CD4-positive, alpha-beta T cell (primary cell): ENCODE measurements around the gene SORT1. TPM values are rescaled to one million over a fixed set of nuclear protein-coding genes. Genes with fewer than 3 reads are reported as not detected.

Experiments used
- ATAC-seq: fragments of 200-7000 bp; cut with Tn5 transposase; one replicate; pipeline ENCODE4 v1.10.0; 2022; ENCODE audit warnings: mild to moderate bottlenecking; ENCODE audit not compliant: poor library complexity
- CTCF ChIA-PET: fragments of 350-600 bp; sonication (Branson Sonifier 250); formaldehyde crosslinking; loops from one replicate; lab custom pipeline; 2021; ENCODE audit warnings: antibody characterized with exemption, inconsistent platforms; lab: Charles Lee
- POLR2A ChIA-PET: fragments of 350-600 bp; sonication (Branson Sonifier 250); formaldehyde crosslinking; loops from one replicate; lab custom pipeline; 2021; ENCODE audit warnings: antibody characterized with exemption, inconsistent platforms; lab: Charles Lee
- DNase-seq, 14 experiments: peaks; one replicate each; pipeline ENCODE4 v3.0.0-alpha.2; 2013 to 2020; ENCODE audit warnings: mixed read lengths in 2 of 14
- H3K27ac ChIP-seq, 2 donors: one replicate each; pipeline versions ENCODE4 v1.5.1 to v1.7.0; 2013; ENCODE audit warnings: low read length in 2 of 2, low read depth in 1 of 2, mild to moderate bottlenecking in 1 of 2
- H3K27me3 ChIP-seq, 2 experiments: 1 replicate in 1 of 2; 2 replicates in 1 of 2; pipeline versions ENCODE4 v1.6.1 to v1.7.0; 2013; ENCODE audit warnings: low read length in 2 of 2, control low read depth in 1 of 2, mild to moderate bottlenecking in 1 of 2, moderate library complexity in 1 of 2; ENCODE audit not compliant: insufficient read depth in 2 of 2, control insufficient read depth in 1 of 2
- H3K36me3 ChIP-seq: one replicate; pipeline ENCODE4 v1.6.1; 2013; ENCODE audit warnings: low read length, control low read depth; ENCODE audit not compliant: insufficient read depth
- H3K4me1 ChIP-seq: one replicate; pipeline ENCODE4 v1.6.1; 2013; ENCODE audit warnings: low read length, control low read depth; ENCODE audit not compliant: insufficient read depth
- H3K4me3 ChIP-seq: one replicate; pipeline ENCODE4 v1.5.1; 2013; ENCODE audit warnings: mild to moderate bottlenecking, low read length, moderate library complexity
- H3K9me3 ChIP-seq, 2 experiments: 1 replicate in 1 of 2; 2 replicates in 1 of 2; pipeline versions ENCODE4 v1.6.1 to v1.7.0; 2013; ENCODE audit warnings: low read length in 2 of 2, mild to moderate bottlenecking in 2 of 2, control low read depth in 1 of 2, moderate library complexity in 1 of 2; ENCODE audit not compliant: control insufficient read depth in 1 of 2, insufficient read depth in 1 of 2
- H3K27ac Mint-ChIP-seq: one replicate; pipeline ENCODE4 v1.8.0; 2020; ENCODE audit warnings: mixed read lengths
- H3K27me3 Mint-ChIP-seq: one replicate; pipeline ENCODE4 v1.8.0; 2021; ENCODE audit warnings: mixed read lengths
- H3K36me3 Mint-ChIP-seq: one replicate; pipeline ENCODE4 v1.8.0; 2021; ENCODE audit warnings: low read depth, mixed read lengths
- H3K4me1 Mint-ChIP-seq: one replicate; pipeline ENCODE4 v1.8.0; 2021; ENCODE audit warnings: low read depth, mixed read lengths
- H3K4me3 Mint-ChIP-seq: one replicate; pipeline ENCODE4 v1.8.0; 2020; ENCODE audit warnings: mild to moderate bottlenecking, mixed read lengths
- H3K9me3 Mint-ChIP-seq: one replicate; pipeline ENCODE4 v1.8.0; 2020; ENCODE audit warnings: mixed read lengths
- CTCF ChIP-seq: fragments of 200-600 bp; IDR thresholded peaks from one replicate; pipeline ENCODE4 v1.8.0; 2022; ENCODE audit warnings: antibody characterized with exemption, mild to moderate bottlenecking
- intact Hi-C, 2 experiments: fragments of 100-400 bp; cut with DNase I in 1 of 2; cut with micrococcal nuclease in 1 of 2; formaldehyde crosslinking; loops; one replicate each; pipeline versions ENCODE4 v1.15.1 to v1.9.0; 2023 to 2025; cut with DNase I, micrococcal nuclease
- total RNA-seq, 174 experiments: library from RNA in 2 of 174; stranded (reverse) in 2 of 174; gene quantifications; one replicate each; pipeline ENCODE4 v1.2.3 and lab custom pipeline; 2021 to 2026

SORT1 gene
- total RNA-seq, 2 experiments from 2014 or later, result 0.22 to 0.73 TPM

DNA sequence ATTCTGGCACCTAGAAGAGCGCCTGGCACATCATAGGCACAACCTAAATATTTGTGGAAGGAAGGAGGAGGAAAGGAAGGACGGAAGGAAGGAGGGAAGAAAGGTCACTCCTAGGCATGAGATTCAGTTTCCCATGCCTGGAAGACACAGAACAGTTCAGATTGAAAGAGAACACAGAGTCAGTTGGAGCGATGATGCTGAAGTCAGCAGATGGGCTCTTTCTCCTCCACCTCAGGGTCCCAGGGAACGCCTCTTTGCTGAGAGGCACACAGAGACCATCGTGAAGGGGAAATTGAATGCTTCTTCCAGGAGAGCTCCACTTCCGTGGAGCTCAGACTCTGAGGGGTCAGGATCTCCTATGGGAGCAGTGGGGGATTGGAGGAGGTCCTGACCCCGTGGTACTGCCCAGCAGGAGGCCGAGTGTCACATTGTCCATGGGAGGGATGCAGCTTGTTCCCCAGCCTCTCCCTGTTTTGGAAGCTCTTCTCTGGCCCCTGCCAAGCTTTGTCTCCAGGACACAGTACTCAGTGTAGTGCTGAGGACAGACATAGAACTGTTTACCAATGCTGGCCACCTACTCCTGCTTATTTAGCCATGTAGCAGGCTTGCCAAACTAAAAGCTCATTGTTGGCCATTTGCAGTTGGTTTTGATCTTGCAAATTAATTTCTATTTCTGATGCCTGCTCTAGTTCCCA lies 93.3 kb downstream of the SORT1 start:
- Mint-ChIP-seq H3K4me3 (no peak overlapping the region), H3K36me3 (no peaks in the 10 kb centered on the region)

GRCh38 chr1:109301874-109302273 lies 95.8 kb downstream of the SORT1 start:
- Histone ChIP-seq H3K36me3 (no peaks in the 10 kb centered on the region), H3K27ac (no peak overlapping the region), H3K4me1 (no peaks in the 10 kb centered on the region), H3K9me3 (no peaks in the 10 kb centered on the region), H3K27me3 (peaks cover 2 to 12% of the 10 kb centered on the region in 2 experiments), H3K4me3 (no peak overlapping the region)
- Mint-ChIP-seq H3K36me3 (no peaks in the 10 kb centered on the region), H3K9me3 (no peaks in the 10 kb centered on the region), H3K4me3 (no peak overlapping the region), H3K27ac (no peak overlapping the region), H3K27me3 (peaks cover 19% of the 10 kb centered on the region), H3K4me1 (no peaks in the 10 kb centered on the region)
- no peak for DNase-seq
- ATAC-seq, result no peak
- ChIA-PET CTCF (no interaction called here), POLR2A (no interaction called here)
- intact Hi-C loops, result no loop called here
- no peak for TF ChIP-seq CTCF

More for the DNA sequence above, 93.3 kb downstream of the SORT1 start:
- Mint-ChIP-seq H3K27me3 (peaks cover 15% of the 10 kb centered on the region), H3K9me3 (no peaks in the 10 kb centered on the region), H3K27ac (no peak overlapping the region), H3K4me1 (no peaks in the 10 kb centered on the region)
- no peak for TF ChIP-seq CTCF
- DNase-seq (no peak), ATAC-seq (no peak)
- no peak overlapping the region for H3K27ac ChIP-seq
- H3K36me3 ChIP-seq, result no peaks in the 10 kb centered on the region
- POLR2A ChIA-PET, result no interaction called here
- peaks cover 0 to 3% of the 10 kb centered on the region in 2 experiments for H3K27me3 ChIP-seq
- no peaks in the 10 kb centered on the region for H3K4me1 ChIP-seq
- H3K4me3 ChIP-seq, result no peak overlapping the region
- H3K9me3 ChIP-seq, result no peaks in the 10 kb centered on the region
- intact Hi-C loops, result no loop called here
- CTCF ChIA-PET, result no interaction called here

DNA sequence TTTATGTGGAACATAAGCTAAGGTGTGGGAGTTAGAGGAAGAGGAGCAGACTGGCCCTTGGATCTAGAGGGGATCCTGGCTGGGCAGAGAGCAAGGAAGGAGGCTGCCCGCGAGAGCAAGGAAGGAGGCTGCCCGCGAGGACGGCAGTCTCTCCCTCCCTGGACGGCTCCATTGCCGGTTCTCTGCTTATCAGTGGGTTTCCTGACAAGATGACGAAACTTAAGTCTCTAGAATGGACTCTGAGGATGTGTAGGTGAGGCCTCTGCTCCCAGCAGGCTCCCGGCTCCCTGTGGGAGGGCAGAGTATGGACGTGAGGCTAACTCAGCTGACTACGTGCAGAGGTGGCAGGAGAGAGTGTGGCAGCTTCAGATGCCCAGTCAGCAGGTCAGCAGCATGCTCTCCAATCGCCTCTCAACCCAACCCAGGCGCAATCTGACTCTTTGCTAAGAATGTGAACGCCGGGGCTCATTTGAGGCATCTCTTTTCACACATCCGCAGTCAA lies 97.0 kb downstream of the SORT1 start:
- no peaks in the 10 kb centered on the region for H3K4me1 ChIP-seq
- intact Hi-C loops, result no loop called here
- H3K27ac ChIP-seq, result no peak overlapping the region
- POLR2A ChIA-PET, result no interaction called here
- peaks cover 2 to 12% of the 10 kb centered on the region in 2 experiments for H3K27me3 ChIP-seq
- Mint-ChIP-seq H3K4me1 (no peaks in the 10 kb centered on the region), H3K27me3 (peaks cover 23% of the 10 kb centered on the region), H3K9me3 (no peaks in the 10 kb centered on the region), H3K36me3 (no peaks in the 10 kb centered on the region), H3K4me3 (no peak overlapping the region), H3K27ac (no peak overlapping the region)
- DNase-seq (no peak), ATAC-seq (no peak)
- H3K4me3 ChIP-seq, result no peak overlapping the region
- no peak for TF ChIP-seq CTCF
- no peaks in the 10 kb centered on the region for H3K9me3 ChIP-seq
- CTCF ChIA-PET, result interaction anchor here (0.6 kb wide), 1 partner anchor 728 kb away, joined by 3 read pairs; no protein-coding TSS in a partner anchor
- H3K36me3 ChIP-seq, result no peaks in the 10 kb centered on the region
